Stimulated activated CD4-positive, alpha-beta T cell treated with anti-CD3 and anti-CD28 coated beads, Interleukin-2, amount 100 ng/mL, for 4 hours (primary cell): ENCODE measurements around the gene HIF3A.

Experiments used
- DNase-seq: peaks from one replicate; pipeline ENCODE4 v3.0.0-alpha.2; 2020; ENCODE audit warnings: low read depth

Gene HIF3A

GRCh38 chr19:46385636-46386035 is 88.8 kb downstream of the HIF3A start:
- DNase-seq: no peak

DNA sequence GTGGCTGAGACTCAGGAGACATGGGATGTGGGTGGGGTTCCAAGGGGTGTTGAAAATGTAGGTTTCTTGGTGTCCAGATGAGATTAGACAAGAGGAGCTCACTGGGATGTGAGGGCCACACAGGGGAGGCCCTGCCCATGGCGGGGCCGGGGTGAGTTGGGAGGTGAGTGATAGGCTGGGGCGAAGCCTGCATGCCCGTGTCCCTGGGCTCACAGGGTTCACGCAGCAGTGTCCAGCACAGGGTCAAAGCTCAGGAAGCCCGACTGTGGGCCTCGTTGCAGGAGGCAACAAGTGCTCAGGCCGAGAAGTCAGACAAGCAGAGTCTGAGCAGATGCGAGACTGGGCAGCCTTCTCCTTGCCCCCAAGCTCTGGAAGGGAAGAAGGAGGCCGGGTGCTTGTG is 89.3 kb downstream of the HIF3A start:
- DNase-seq: no peak

GRCh38 chr19:46386996-46387712 is 90.3 kb downstream of the HIF3A start:
- DNase-seq: no peak

- no peak for DNase-seq
These were observed 90.9 kb downstream of the HIF3A start for GRCh38 chr19:46387713-46388130.

DNA sequence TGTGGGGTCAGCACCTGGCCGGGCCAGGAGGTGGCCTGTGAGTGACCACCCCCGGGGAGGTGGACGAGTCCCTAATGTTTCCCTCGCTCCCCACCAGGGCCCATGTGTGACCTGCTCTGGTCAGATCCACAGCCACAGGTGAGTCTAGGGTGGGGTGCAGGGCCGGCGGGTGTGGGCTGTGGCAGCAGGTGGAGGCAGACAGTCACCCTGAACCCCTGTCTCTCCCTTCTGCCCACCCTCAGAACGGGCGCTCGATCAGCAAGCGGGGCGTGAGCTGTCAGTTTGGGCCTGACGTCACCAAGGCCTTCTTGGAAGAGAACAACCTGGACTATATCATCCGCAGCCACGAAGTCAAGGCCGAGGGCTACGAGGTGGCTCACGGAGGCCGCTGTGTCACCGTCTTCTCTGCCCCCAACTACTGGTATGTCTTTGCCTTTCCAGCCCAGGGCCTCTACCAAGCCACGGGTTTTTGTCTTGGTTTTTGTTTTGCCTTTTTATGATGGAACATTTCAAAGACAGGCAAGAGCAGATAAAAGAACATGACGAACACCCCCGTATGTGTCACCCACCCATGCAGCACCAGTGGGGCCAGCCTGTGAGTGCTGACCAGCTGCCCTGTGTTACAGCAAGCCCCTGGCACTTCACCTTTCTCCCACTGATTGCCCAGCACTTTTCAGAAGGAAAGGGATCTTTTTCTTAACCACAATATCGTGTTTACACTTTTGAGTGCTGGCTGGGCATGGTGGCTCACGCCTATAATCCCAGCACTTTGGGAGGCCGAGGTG is 91.7 kb downstream of the HIF3A start:
- no peak for DNase-seq

DNA sequence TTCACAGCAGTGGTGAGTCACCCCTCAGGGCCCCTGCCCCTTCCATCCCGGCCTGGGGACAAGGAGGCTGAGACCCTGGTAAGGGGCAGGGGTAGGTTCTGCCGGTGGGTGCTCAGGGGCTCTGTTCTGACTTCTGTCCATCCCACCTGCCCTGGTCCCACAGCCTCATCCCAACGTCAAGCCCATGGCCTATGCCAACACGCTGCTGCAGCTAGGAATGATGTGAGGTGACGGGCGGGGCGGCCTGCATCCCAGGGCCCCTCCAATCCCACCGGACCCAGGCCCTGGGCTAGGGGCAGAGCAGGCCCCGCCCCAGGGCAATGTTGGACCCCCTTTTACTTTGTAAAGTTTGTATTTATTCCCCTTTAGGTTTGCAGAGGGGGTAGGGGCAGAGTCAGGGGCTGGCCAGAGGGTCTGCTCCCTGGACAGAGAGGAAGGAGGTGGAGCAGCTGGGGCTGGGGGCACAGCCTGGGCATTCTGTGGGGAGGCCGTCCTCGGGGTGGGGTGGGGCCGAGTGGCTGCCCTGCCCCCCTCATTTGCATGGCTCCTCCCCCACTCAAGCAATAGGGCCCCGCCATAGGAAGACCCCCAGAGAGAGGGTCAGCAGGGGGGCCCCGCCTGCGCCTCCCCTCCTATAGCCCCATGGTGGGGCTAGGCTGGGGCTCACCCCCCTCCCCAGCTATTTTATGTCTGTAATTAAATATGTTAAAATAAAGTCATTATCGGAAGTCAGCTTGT is 93.4 kb downstream of the HIF3A start:
- no peak for DNase-seq

GRCh38 chr19:46390866-46391265 is 94.0 kb downstream of the HIF3A start:
- DNase-seq: no peak

GRCh38 chr19:46391296-46392251 is 94.7 kb downstream of the HIF3A start:
- DNase-seq: no peak

- no peak for DNase-seq
These were observed 95.5 kb downstream of the HIF3A start for GRCh38 chr19:46392252-46392801.

GRCh38 chr19:46392837-46393236 is 96.0 kb downstream of the HIF3A start:
- DNase-seq: no peak
